Measurements from ENCODE around the gene KIF26A. TPM values are rescaled to one million over a fixed set of nuclear protein-coding genes. Genes with fewer than 3 reads are reported as not detected.

Gene KIF26A
- total RNA-seq, 1 donor from 2014 or later: 0.26 TPM

DNA sequence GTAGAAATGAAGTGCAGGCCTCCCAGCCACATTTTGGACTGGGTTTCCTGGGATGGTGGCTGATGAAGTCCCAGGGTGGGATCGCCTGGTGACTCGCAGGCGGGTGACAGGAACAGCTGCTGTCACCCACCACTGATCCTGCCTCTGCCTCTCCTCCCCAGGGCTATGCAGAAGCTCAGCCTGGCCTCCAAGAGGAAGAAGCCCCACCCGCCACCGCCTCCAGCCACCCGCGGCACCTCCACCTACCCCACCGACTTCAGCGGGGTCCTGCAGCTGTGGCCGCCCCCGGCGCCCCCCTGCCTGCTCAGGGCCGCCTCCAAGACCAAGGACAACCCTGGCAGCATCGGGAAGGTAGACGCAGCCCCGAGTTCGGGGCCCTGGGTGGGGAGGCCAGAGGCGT lies 28.3 kb downstream of the KIF26A start:
- Histone ChIP-seq H3K4me3 (ENCODE audit: low read depth, low read length) (no peak overlapping the region), H3K27me3 (ENCODE audit: control insufficient read depth, insufficient read depth, low read length) (no peaks in the 10 kb centered on the region), H3K36me3 (ENCODE audit: control insufficient read depth, insufficient read depth, low read length) (no peaks in the 10 kb centered on the region)
- TF ChIP-seq, protein P1, sequence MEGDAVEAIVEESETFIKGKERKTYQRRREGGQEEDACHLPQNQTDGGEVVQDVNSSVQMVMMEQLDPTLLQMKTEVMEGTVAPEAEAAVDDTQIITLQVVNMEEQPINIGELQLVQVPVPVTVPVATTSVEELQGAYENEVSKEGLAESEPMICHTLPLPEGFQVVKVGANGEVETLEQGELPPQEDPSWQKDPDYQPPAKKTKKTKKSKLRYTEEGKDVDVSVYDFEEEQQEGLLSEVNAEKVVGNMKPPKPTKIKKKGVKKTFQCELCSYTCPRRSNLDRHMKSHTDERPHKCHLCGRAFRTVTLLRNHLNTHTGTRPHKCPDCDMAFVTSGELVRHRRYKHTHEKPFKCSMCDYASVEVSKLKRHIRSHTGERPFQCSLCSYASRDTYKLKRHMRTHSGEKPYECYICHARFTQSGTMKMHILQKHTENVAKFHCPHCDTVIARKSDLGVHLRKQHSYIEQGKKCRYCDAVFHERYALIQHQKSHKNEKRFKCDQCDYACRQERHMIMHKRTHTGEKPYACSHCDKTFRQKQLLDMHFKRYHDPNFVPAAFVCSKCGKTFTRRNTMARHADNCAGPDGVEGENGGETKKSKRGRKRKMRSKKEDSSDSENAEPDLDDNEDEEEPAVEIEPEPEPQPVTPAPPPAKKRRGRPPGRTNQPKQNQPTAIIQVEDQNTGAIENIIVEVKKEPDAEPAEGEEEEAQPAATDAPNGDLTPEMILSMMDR (IDR thresholded peaks at IDR 0.05; ENCODE audit: insufficient read depth, low read length, severe bottlenecking): no peak
- no peak for FAIRE-seq
- no peak for DNase-seq (ENCODE audit: low read depth)

DNA sequence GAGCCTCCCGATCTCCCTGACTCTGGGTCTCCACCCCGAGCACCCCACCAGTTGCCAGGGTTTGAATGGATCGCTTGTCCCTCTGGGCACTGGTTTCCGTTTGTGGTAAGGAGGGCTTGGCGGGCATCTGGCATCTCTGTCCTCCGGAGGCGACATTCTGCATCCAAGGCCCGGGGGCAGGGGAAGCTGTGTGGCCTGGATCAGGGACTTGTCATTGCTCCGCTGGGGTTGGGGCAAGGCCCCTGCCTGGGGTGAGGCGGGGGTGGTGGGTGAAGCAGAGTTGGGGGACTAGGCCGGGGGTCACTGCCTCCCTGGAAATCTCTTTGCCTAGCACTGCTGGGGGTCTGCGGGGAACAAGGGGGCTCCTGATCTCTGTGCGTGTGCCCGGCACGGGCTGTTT lies 30.2 kb downstream of the KIF26A start:
- FAIRE-seq (no peak), DNase-seq (ENCODE audit: low read depth) (no peak)
- H3K36me3 ChIP-seq (ENCODE audit: control insufficient read depth, insufficient read depth, low read length): no peaks in the 10 kb centered on the region
- no peak overlapping the region for H3K4me3 ChIP-seq (ENCODE audit: low read depth, low read length)
- no peaks in the 10 kb centered on the region for H3K27me3 ChIP-seq (ENCODE audit: control insufficient read depth, insufficient read depth, low read length)
- TF ChIP-seq, protein P1 (IDR thresholded peaks at IDR 0.05; ENCODE audit: insufficient read depth, low read length, severe bottlenecking): no peak

DNA sequence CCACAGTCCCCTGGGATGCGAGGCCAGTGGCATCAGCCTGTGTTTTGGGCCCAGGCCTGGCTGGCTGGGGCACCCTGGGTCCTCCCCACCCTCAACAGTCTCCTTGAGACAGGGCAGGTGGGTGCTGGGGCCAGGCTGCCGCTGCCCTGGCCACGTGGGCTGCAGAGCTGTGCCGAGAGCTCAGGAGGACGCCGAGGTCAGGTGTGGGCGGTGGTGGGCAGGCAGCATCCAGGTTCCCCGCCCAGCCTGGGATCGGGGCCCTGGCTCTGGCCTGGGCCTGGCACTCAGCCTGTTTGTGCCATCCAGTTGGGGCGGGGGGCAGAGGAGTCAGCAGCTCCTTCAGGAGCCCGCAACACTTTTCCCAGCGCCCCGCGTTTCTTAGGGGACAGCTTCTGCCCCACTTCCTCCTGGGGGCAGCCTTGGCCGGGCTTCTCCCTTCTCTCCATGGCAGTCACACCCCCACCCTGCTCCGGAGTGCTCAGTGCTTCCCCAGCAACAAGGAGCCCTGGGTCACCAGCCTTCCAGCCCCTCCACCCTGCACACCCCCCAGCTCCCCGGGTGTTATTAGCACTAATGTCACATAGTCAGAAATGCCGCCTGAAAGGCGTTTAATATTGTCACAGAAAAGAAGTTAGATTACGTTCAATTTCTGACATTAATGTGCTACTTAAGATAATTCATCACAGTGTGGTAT lies 30.8 kb downstream of the KIF26A start:
- TF ChIP-seq, protein P1 (IDR thresholded peaks at IDR 0.05; ENCODE audit: insufficient read depth, low read length, severe bottlenecking): no peak
- FAIRE-seq (no peak), DNase-seq (ENCODE audit: low read depth) (no peak)
- H3K36me3 ChIP-seq (ENCODE audit: control insufficient read depth, insufficient read depth, low read length): no peaks in the 10 kb centered on the region
- H3K4me3 ChIP-seq (ENCODE audit: low read depth, low read length): no peak overlapping the region
- H3K27me3 ChIP-seq (ENCODE audit: control insufficient read depth, insufficient read depth, low read length): no peaks in the 10 kb centered on the region

DNA sequence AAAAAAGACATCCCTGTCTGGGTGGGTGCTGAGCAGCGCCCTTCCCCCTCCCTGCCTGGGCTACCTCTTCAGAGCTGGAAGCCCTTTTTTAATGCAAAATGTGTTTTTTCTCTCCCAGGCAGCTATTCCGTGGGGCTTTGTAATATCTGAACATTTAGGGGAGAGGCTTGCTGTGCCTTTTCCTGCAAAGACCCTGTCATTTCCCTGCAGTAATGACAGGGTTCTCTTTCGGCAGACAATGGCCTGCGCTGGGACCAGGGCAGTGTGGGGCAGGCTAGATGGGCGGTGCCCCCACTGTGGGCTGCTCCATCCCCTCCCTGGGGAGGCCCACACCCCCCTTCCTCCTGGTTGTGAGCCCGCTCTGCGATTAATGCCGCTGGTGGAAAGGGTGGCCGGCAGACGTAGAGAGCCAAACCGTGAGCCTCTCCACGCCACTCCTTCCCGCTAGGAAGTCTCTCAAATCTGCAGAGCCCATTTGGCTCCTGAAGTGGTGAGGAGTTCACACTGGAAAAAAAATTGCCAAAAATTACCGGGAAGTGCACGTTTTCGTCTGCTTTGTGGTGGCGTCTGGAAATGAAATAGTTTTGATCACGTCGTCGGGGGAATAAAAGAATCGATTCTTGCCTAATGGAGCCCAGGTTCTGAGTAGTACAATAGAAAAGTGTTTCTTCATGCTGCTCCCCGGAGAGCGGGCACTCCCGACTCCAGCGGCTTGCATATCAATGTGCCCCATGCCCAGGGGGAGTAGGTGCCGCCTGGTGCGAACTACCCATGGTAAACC lies 31.5 kb downstream of the KIF26A start:
- no peaks in the 10 kb centered on the region for H3K36me3 ChIP-seq (ENCODE audit: control insufficient read depth, insufficient read depth, low read length)
- no peaks in the 10 kb centered on the region for H3K27me3 ChIP-seq (ENCODE audit: control insufficient read depth, insufficient read depth, low read length)
- DNase-seq (ENCODE audit: low read depth) (no peak), FAIRE-seq (no peak)
- no peak overlapping the region for H3K4me3 ChIP-seq (ENCODE audit: low read depth, low read length)
- TF ChIP-seq, protein P1 (IDR thresholded peaks at IDR 0.05; ENCODE audit: insufficient read depth, low read length, severe bottlenecking): no peak

DNA sequence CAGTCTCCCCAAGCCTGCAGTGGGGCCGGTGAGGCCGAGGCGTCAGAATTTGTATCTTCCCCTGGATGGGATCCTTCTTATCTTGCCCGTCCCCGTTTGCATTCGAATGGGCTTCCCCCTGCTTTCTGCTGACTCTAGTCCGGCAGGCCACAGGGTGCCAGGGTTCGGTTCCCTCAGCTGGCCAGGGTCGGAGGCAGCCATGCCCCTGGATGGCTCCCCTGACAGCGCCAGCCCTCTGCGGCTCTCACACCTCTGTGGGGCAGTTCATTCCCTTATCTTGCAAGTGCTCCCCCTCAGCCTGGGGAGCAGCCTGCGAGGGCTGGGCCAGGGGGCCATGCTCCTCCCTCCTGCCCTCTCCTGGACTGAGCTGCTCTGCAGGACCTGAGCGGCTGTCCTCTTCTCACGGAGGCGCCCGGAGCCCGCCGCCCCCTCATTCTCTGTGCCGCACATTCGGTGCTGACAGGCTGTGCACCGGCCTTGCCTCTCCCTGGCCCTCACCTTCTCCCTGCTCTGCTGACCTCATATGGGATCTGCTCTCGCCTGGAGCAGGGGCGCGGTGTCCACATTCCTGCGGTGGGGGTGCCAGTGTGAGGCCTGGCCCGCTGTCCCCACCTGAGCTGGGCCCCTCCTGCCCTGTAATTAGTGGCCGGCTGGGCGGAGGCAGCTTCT lies 32.8 kb downstream of the KIF26A start:
- FAIRE-seq: no peak
- no peak overlapping the region for H3K4me3 ChIP-seq (ENCODE audit: low read depth, low read length)

More for the DNA sequence above, 32.8 kb downstream of the KIF26A start:
- TF ChIP-seq, protein P1 (IDR thresholded peaks at IDR 0.05; ENCODE audit: insufficient read depth, low read length, severe bottlenecking): no peak
- H3K36me3 ChIP-seq (ENCODE audit: control insufficient read depth, insufficient read depth, low read length): no peaks in the 10 kb centered on the region
- peak; percentile 23 for DNase-seq (ENCODE audit: low read depth)
- H3K27me3 ChIP-seq (ENCODE audit: control insufficient read depth, insufficient read depth, low read length): no peaks in the 10 kb centered on the region

Data from bronchial epithelial cell (primary cell).